Measurements from ENCODE around the gene ASXL2.

GRCh38 chr2:25817006-25817405 is 61.3 kb downstream of the ASXL2 start:
- TF ChIP-seq MXI1 (IDR thresholded peaks at IDR 0.05; ENCODE audit: borderline replicate concordance, low read depth, low read length), result no peak
- TF ChIP-seq E2F5 (CRISPR knock-in tag; conservative IDR thresholded peaks at IDR 0.05), result no peak
- no peak for TF ChIP-seq PAWR (CRISPR knock-in tag; IDR thresholded peaks at IDR 0.05; ENCODE audit: borderline replicate concordance)
- no peak for TF ChIP-seq HMG20A (CRISPR knock-in tag; IDR thresholded peaks at IDR 0.05; ENCODE audit: borderline replicate concordance)
- TF ChIP-seq, protein P1, sequence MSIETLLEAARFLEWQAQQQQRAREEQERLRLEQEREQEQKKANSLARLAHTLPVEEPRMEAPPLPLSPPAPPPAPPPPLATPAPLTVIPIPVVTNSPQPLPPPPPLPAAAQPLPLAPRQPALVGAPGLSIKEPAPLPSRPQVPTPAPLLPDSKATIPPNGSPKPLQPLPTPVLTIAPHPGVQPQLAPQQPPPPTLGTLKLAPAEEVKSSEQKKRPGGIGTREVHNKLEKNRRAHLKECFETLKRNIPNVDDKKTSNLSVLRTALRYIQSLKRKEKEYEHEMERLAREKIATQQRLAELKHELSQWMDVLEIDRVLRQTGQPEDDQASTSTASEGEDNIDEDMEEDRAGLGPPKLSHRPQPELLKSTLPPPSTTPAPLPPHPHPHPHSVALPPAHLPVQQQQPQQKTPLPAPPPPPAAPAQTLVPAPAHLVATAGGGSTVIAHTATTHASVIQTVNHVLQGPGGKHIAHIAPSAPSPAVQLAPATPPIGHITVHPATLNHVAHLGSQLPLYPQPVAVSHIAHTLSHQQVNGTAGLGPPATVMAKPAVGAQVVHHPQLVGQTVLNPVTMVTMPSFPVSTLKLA (IDR thresholded peaks at IDR 0.05), result no peak
- TF ChIP-seq CTCF (CRISPR knock-in tag; IDR thresholded peaks at IDR 0.05), result no peak
- no peak for TF ChIP-seq KAT7 (CRISPR knock-in tag; IDR thresholded peaks at IDR 0.05; ENCODE audit: borderline replicate concordance)
- TF ChIP-seq MAFG (CRISPR knock-in tag; IDR thresholded peaks at IDR 0.05), result no peak
- TF ChIP-seq SATB2 (CRISPR knock-in tag; IDR thresholded peaks at IDR 0.05), result no peak
- no peak for TF ChIP-seq MXD4 (CRISPR knock-in tag; IDR thresholded peaks at IDR 0.05)
- no peak for TF ChIP-seq FOXP1 (IDR thresholded peaks at IDR 0.05)
- no peak for TF ChIP-seq FOXP1 (CRISPR knock-in tag; IDR thresholded peaks at IDR 0.05)
